ENCODE measurements around the gene BAHD1. TPM values are rescaled to one million over a fixed set of nuclear protein-coding genes. Genes with fewer than 3 reads are reported as not detected.
A peak's percentile ranks its signal among the peaks of the same experiment; 100 is the strongest.

BAHD1 gene
- total RNA-seq, 1 experiment from 2014 or later, result 49.1 TPM

- TF ChIP-seq IRF1 (CRISPR knock-in tag; IDR thresholded peaks at IDR 0.05) (no peak), STAT6 (CRISPR knock-in tag; conservative IDR thresholded peaks at IDR 0.05; ENCODE audit: low read depth) (no peak), CREM (CRISPR knock-in tag; IDR thresholded peaks at IDR 0.05) (peak; percentile 48; the same call in 1 of the 2 replicates), OVOL2 (CRISPR knock-in tag; IDR thresholded peaks at IDR 0.05; ENCODE audit: borderline replicate concordance) (no peak), ZNF121 (CRISPR knock-in tag; IDR thresholded peaks at IDR 0.05) (no peak), E2F5 (CRISPR knock-in tag; IDR thresholded peaks at IDR 0.05) (peak; percentile 63), SOX15 (CRISPR knock-in tag; IDR thresholded peaks at IDR 0.05) (no peak), ZNF317 (CRISPR knock-in tag; IDR thresholded peaks at IDR 0.05; ENCODE audit: borderline replicate concordance, low read depth) (0 out of 2 replicates have a peak, but pooled peaks have one; percentile 34), FOXJ3 (CRISPR knock-in tag; IDR thresholded peaks at IDR 0.05; ENCODE audit: borderline replicate concordance) (no peak), MXD4 (CRISPR knock-in tag; IDR thresholded peaks at IDR 0.05; ENCODE audit: borderline replicate concordance) (no peak), IRF2 (CRISPR knock-in tag; IDR thresholded peaks at IDR 0.05; ENCODE audit: borderline replicate concordance, low read depth) (no peak), EMX1 (CRISPR knock-in tag; IDR thresholded peaks at IDR 0.05) (no peak), ZNF416 (CRISPR knock-in tag; IDR thresholded peaks at IDR 0.05) (no peak), RELA (CRISPR knock-in tag; IDR thresholded peaks at IDR 0.05; ENCODE audit: borderline replicate concordance) (peak; percentile 90; the same call in 1 of the 2 replicates), NR1H2 (CRISPR knock-in tag; IDR thresholded peaks at IDR 0.05) (no peak), ZMAT4 (CRISPR knock-in tag; IDR thresholded peaks at IDR 0.05) (no peak), KAT7 (CRISPR knock-in tag; IDR thresholded peaks at IDR 0.05; ENCODE audit: borderline replicate concordance) (0 out of 2 replicates have a peak, but pooled peaks have one; percentile 59), ZNF423 (CRISPR knock-in tag; IDR thresholded peaks at IDR 0.05) (peak; percentile 85), ZNF219 (CRISPR knock-in tag; IDR thresholded peaks at IDR 0.05; ENCODE audit: borderline replicate concordance) (0 out of 2 replicates have a peak, but pooled peaks have one; percentile 28)
Observed at GRCh38 chr15:40471105-40471807, 30.5 kb downstream of the BAHD1 start (continued).

GRCh38 chr15:40471808-40472150 lies 31.0 kb downstream of the BAHD1 start:
- ChIA-PET POLR2A (no interaction called here), CTCF (no interaction called here)
- Mint-ChIP-seq H3K27me3 (ENCODE audit: low read depth) (0 out of 2 replicates have a peak, but pooled peaks cover 6% of the 10 kb centered on the region), H3K36me3 (peaks cover 9% of the 10 kb centered on the region), H3K4me1 (peaks cover 31% of the 10 kb centered on the region), H3K4me3 (peak overlapping the region; percentile 83), H3K9me3 (no peaks in the 10 kb centered on the region), H3K27ac (peak overlapping the region; percentile 74)
- DNase-seq (ENCODE audit: low spot score), result peak; percentile 57
- TF ChIP-seq MYBL2 (CRISPR knock-in tag; IDR thresholded peaks at IDR 0.05) (0 out of 2 replicates have a peak, but pooled peaks have one; percentile 2), GRHL2 (CRISPR knock-in tag; IDR thresholded peaks at IDR 0.05; ENCODE audit: insufficient replicate concordance, severe bottlenecking) (no peak)
- peak; percentile 58 for ATAC-seq

Data from WTC11 (cell line).